Stomach (tissue), 4 donors: ENCODE data around the gene MYL12B.

Source experiments
- CTCF ChIP-seq, 7 experiments: fragments of 450-650 bp in 4 of 7; fragments of 200-600 bp in 3 of 7; sonication (generic) in 3 of 7; IDR thresholded peaks; one replicate each; pipeline ENCODE4 v1.5.1; 2016 to 2019; ENCODE audit warnings: antibody characterized with exemption in 7 of 7, control low read depth in 2 of 7, mild to moderate bottlenecking in 1 of 7
- POLR2A ChIP-seq, 4 donors: fragments of 450-650 bp; IDR thresholded peaks; one replicate each; pipeline ENCODE4 v1.6.1; 2016; ENCODE audit warnings: antibody characterized with exemption in 4 of 4, control low read depth in 2 of 4, mild to moderate bottlenecking in 1 of 4, moderate library complexity in 1 of 4

- TF ChIP-seq CTCF (IDR thresholded peaks at IDR 0.05) = no peak
- TF ChIP-seq POLR2A (IDR thresholded peaks at IDR 0.05) = no peak
Observed at GRCh38 chr18:3257627-3258120, 4.3 kb upstream of the MYL12B start.
